ENCODE data around the gene SLC13A3.

SLC13A3 gene

GRCh38 chr20:46657137-46657536 lies 5.9 kb upstream of the SLC13A3 start:
- DNase-seq (ENCODE audit: low read depth in 1 of 2, low spot score in 1 of 2) = no peak

GRCh38 chr20:46652699-46653098 lies 1.4 kb upstream of the SLC13A3 start:
- DNase-seq (ENCODE audit: low read depth in 1 of 2, low spot score in 1 of 2) = no peak

GRCh38 chr20:46650575-46651090 lies 626 bp downstream of the SLC13A3 start:
- no peak for DNase-seq (ENCODE audit: low read depth in 1 of 2, low spot score in 1 of 2)

GRCh38 chr20:46649965-46650542 lies 1.2 kb downstream of the SLC13A3 start:
- no peak for DNase-seq (ENCODE audit: low read depth in 1 of 2, low spot score in 1 of 2)

GRCh38 chr20:46649650-46649949 lies 1.7 kb downstream of the SLC13A3 start:
- no peak for DNase-seq (ENCODE audit: low read depth in 1 of 2, low spot score in 1 of 2)

GRCh38 chr20:46648903-46649649 lies 2.2 kb downstream of the SLC13A3 start:
- no peak for DNase-seq (ENCODE audit: low read depth in 1 of 2, low spot score in 1 of 2)

- no peak for DNase-seq (ENCODE audit: low read depth in 1 of 2, low spot score in 1 of 2)
These were observed 3.8 kb downstream of the SLC13A3 start for GRCh38 chr20:46647469-46647868.

GRCh38 chr20:46646659-46647380 lies 4.4 kb downstream of the SLC13A3 start:
- DNase-seq (ENCODE audit: low read depth in 1 of 2, low spot score in 1 of 2) = no peak

GRCh38 chr20:46646122-46646521 lies 5.1 kb downstream of the SLC13A3 start:
- no peak for DNase-seq (ENCODE audit: low read depth in 1 of 2, low spot score in 1 of 2)

- DNase-seq (ENCODE audit: low read depth in 1 of 2, low spot score in 1 of 2) = no peak
These were observed 6.5 kb downstream of the SLC13A3 start for GRCh38 chr20:46644733-46645132.

- no peak for DNase-seq (ENCODE audit: low read depth in 1 of 2, low spot score in 1 of 2)
These were observed 7.1 kb downstream of the SLC13A3 start for GRCh38 chr20:46644160-46644559.

GRCh38 chr20:46642969-46643343 lies 8.3 kb downstream of the SLC13A3 start:
- no peak for DNase-seq (ENCODE audit: low read depth in 1 of 2, low spot score in 1 of 2)

- DNase-seq (ENCODE audit: low read depth in 1 of 2, low spot score in 1 of 2) = no peak
These were observed 8.8 kb downstream of the SLC13A3 start for GRCh38 chr20:46642265-46642968.

GRCh38 chr20:46641424-46641823 lies 9.8 kb downstream of the SLC13A3 start:
- no peak for DNase-seq (ENCODE audit: low read depth in 1 of 2, low spot score in 1 of 2)

- no peak for DNase-seq (ENCODE audit: low read depth in 1 of 2, low spot score in 1 of 2)
These were observed 10.5 kb downstream of the SLC13A3 start for GRCh38 chr20:46640536-46641311.

GRCh38 chr20:46640044-46640443 lies 11.2 kb downstream of the SLC13A3 start:
- DNase-seq (ENCODE audit: low read depth in 1 of 2, low spot score in 1 of 2) = no peak

GRCh38 chr20:46639587-46639986 lies 11.7 kb downstream of the SLC13A3 start:
- no peak for DNase-seq (ENCODE audit: low read depth in 1 of 2, low spot score in 1 of 2)

GRCh38 chr20:46638898-46639274 lies 12.4 kb downstream of the SLC13A3 start:
- no peak for DNase-seq (ENCODE audit: low read depth in 1 of 2, low spot score in 1 of 2)

GRCh38 chr20:46638134-46638897 lies 12.9 kb downstream of the SLC13A3 start:
- DNase-seq (ENCODE audit: low read depth in 1 of 2, low spot score in 1 of 2) = no peak

GRCh38 chr20:46637427-46638133 lies 13.7 kb downstream of the SLC13A3 start:
- DNase-seq (ENCODE audit: low read depth in 1 of 2, low spot score in 1 of 2) = no peak
